A549 (cell line): Measurements from ENCODE around the gene CENPM.

ENCODE experiments used
- CTCF ChIP-seq: fragments of >200 bp; sonication (Bioruptor Twin); formaldehyde crosslinking; IDR thresholded peaks from 3 replicates; pipeline ENCODE4 v1.5.1; 2016
- POLR2A ChIP-seq: IDR thresholded peaks from 2 replicates; pipeline ENCODE4 v1.6.1; 2012; ENCODE audit warnings: mild to moderate bottlenecking, low read length
- SMC3 ChIP-seq: fragments of >200 bp; sonication (Bioruptor Twin); formaldehyde crosslinking; IDR thresholded peaks from 3 replicates; pipeline ENCODE4 v1.6.1; 2018; ENCODE audit warnings: inconsistent platforms
- ZNF302 ChIP-seq: fragments of 250-450 bp; sonication (Bioruptor Pico); IDR thresholded peaks from 2 replicates; pipeline ENCODE4 v1.9.0; 2021; ENCODE audit warnings: inconsistent platforms, mild to moderate bottlenecking, moderate library complexity

GRCh38 chr22:41904450-41905410 is 42.2 kb downstream of the CENPM start:
- TF ChIP-seq SMC3, result no peak
- TF ChIP-seq POLR2A, result no peak
- no peak for TF ChIP-seq ZNF302 (CRISPR knock-in tag)
- TF ChIP-seq CTCF, result no peak
